NCI-H748 treated with DMSO at 0.1 percent for 48 hours (cell line): ENCODE data around the gene PTPRJ.
"Not testable (repeated sequence)": the region's sequence is repeated elsewhere in the genome, so short reads cannot be mapped to it uniquely, and the experiment has no call there.

Experiments used
- DNase-seq: peaks from one replicate; lab custom pipeline; 2025; lab: John Stamatoyannopoulos, UW

The PTPRJ gene

GRCh38 chr11:48165426-48165825, 185.1 kb downstream of the PTPRJ start:
- no peak for DNase-seq

- no peak for DNase-seq
These were observed 187.0 kb downstream of the PTPRJ start for GRCh38 chr11:48167380-48167779.

GRCh38 chr11:48168815-48169214, 188.5 kb downstream of the PTPRJ start:
- DNase-seq: no peak

GRCh38 chr11:48169259-48169658, 188.9 kb downstream of the PTPRJ start:
- no peak for DNase-seq

- no peak for DNase-seq
These were observed 189.4 kb downstream of the PTPRJ start for GRCh38 chr11:48169717-48170116.

- DNase-seq: no peak
These were observed 190.2 kb downstream of the PTPRJ start for GRCh38 chr11:48170241-48171233.

- DNase-seq: peak; percentile 28
These were observed 192.7 kb downstream of the PTPRJ start for GRCh38 chr11:48172818-48173609.

- no peak for DNase-seq
These were observed 197.3 kb downstream of the PTPRJ start for GRCh38 chr11:48177661-48178060.

GRCh38 chr11:48180627-48181026, 200.3 kb downstream of the PTPRJ start:
- DNase-seq: no peak

GRCh38 chr11:48182860-48183526, 202.6 kb downstream of the PTPRJ start:
- DNase-seq: no peak

GRCh38 chr11:48184452-48184851, 204.1 kb downstream of the PTPRJ start:
- no peak for DNase-seq

GRCh38 chr11:48190906-48191654, 210.7 kb downstream of the PTPRJ start:
- DNase-seq: not testable (repeated sequence)

- DNase-seq: no peak
These were observed 213.5 kb downstream of the PTPRJ start for GRCh38 chr11:48193876-48194275.

- DNase-seq: no peak
These were observed 227.5 kb downstream of the PTPRJ start for GRCh38 chr11:48207881-48208280.

- no peak for DNase-seq
These were observed 229.7 kb downstream of the PTPRJ start for GRCh38 chr11:48210052-48210451.

- no peak for DNase-seq
These were observed 236.2 kb downstream of the PTPRJ start, which contains the start of gene OR4B1 for GRCh38 chr11:48216510-48216909. TSS of gene OR4B1 (plus strand) at chr11:48216810. CDS start at chr11:48216810, 0 bp downstream.
